Caki2 (cell line): ENCODE data around the gene P2RX2. TPM values are rescaled to one million over a fixed set of nuclear protein-coding genes. Genes with fewer than 3 reads are reported as not detected.

Experiments used
- DNase-seq: peaks from one replicate; pipeline ENCODE4 v3.0.0-alpha.2; 2015; ENCODE audit warnings: low read depth
- in situ Hi-C: cut with HindIII; loops from 2 replicates; pipeline ENCODE4 v1.10.0; 2016; ENCODE audit warnings: low sequenced_read_pairs, low pct_unique_long_range_greater_than_20kb, mixed read lengths
- total RNA-seq: library from RNA; depleted of rRNA; stranded (reverse); fragments of >200 nt; shearing (Covaris generic); gene quantifications from 2 replicates; pipeline ENCODE4 v1.2.3, GENCODE V29; 2014; ENCODE audit warnings: low replicate concordance

Gene P2RX2
- total RNA-seq, 1 experiment from 2014 or later: not detected

DNA sequence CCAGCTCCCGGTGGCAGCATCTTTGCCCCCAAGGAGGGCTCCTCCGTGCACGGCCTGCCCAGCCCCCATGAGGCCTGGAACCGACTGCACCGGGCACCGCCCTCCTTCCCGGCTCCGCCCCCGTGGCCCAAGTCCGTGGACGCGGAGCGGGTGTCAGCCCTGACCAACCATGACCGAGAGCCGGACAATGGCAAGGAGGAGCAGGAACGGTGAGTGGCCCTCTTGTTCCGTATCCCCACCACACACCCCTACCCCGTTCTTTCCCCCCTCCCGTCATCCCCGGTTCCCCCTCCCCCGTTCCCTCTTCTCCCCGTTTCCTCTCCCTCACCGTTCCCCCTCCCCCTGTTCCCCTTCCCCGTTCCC lies 36.5 kb upstream of the P2RX2 start:
- DNase-seq: no peak
- in situ Hi-C loops: no loop called here

- in situ Hi-C loops: no loop called here
- DNase-seq: no peak
These were observed 35.8 kb upstream of the P2RX2 start for GRCh38 chr12:132582582-132583410.

DNA sequence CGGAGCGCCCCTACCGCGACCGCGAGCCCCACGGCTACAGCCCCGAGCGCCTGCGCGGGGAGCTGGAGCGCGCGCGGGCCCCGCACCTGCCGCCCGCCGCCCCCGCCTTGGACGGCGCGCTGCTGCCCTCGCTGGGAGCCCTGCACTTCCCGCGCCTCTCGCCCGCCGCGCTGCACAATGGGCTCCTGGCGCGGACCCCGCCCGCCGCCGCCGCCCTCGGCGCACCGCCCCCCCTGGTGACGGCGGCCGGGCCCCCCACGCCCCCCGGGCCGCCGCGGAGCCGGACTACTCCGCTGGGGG lies 35.2 kb upstream of the P2RX2 start:
- in situ Hi-C loops: no loop called here
- no peak for DNase-seq

GRCh38 chr12:132583736-132584135 lies 34.8 kb upstream of the P2RX2 start:
- in situ Hi-C loops: no loop called here
- DNase-seq: no peak

DNA sequence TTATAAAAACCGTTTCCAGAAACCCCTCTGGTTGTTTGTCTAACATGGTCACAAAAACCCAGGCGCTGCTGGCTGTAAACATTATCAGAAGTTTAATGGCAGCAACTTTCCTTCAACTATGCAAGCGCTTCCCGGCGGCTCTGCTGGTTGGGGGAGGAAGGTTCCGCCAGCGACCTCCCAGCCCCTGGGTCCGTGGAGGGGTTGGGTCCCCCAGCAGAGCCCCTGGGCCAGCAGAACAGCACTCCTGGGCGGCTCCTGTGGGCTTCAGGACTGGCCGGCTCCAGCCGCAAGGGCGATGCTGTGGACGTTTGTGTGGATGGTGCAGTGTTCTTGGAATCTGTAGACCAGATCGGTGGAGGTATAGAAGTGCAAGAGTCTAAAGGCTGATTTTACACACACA lies 34.1 kb upstream of the P2RX2 start:
- no peak for DNase-seq
- in situ Hi-C loops: no loop called here

DNA sequence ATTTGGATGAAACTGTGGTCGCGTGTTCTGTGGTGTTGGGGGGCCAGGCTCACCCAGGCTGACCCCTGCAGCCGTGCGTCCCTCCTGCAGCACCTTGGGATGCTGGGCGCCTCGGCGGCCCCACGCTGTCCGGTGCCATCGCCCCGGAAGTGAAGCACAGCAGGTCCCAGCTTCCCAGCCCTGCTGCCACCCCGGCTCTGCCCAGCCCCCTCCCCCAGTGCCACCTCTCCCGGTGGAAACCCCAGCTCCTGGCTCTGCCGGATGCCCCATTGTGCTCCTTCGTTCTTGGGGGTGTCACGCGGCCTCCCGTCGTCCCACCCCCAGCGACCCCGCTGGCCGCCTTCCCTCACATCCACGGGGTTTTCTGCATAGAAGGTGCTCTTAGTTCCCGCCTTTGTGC lies 33.4 kb upstream of the P2RX2 start:
- in situ Hi-C loops: no loop called here
- DNase-seq: no peak

- DNase-seq: no peak
- in situ Hi-C loops: no loop called here
These were observed 31.6 kb upstream of the P2RX2 start for GRCh38 chr12:132586929-132587328.

DNA sequence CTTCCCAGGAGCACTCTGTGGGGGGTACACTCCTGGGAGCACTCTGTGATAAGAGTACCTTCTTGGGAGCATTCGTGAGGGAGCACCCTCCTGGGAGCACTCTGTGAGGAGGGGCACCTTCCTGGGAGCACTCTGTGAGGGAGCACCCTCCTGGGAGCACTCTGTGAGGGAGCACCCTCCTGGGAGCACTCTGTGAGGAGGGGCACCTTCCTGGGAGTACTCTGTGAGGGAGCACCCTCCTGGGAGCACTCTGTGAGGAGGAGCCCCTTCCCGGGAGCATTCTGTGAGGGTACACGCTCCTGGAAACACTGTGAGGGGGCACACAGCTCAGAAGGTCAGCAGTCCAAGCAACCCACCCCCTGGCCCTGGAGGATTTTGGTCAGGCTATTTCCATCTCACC lies 30.8 kb upstream of the P2RX2 start:
- DNase-seq: no peak
- in situ Hi-C loops: no loop called here

DNA sequence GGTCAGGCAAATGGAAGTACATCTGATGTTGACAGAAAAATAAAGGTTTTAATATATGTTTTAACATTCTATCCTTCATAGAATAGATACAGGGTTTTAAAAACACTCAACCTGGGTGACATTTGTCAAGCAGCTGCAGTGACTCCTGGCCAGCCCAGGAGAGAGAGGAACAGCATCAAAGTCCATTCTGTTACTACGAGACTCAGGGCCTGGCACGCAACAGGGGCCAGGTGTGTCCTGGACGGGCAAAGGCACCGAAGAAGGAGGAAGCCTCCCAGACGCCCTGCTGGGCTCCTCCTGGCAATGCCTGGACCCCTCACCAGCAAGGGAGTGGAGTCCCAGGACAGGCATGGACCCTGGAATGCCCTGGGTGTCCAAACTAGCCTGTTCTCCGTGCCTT lies 30.3 kb upstream of the P2RX2 start:
- in situ Hi-C loops: no loop called here
- no peak for DNase-seq

DNA sequence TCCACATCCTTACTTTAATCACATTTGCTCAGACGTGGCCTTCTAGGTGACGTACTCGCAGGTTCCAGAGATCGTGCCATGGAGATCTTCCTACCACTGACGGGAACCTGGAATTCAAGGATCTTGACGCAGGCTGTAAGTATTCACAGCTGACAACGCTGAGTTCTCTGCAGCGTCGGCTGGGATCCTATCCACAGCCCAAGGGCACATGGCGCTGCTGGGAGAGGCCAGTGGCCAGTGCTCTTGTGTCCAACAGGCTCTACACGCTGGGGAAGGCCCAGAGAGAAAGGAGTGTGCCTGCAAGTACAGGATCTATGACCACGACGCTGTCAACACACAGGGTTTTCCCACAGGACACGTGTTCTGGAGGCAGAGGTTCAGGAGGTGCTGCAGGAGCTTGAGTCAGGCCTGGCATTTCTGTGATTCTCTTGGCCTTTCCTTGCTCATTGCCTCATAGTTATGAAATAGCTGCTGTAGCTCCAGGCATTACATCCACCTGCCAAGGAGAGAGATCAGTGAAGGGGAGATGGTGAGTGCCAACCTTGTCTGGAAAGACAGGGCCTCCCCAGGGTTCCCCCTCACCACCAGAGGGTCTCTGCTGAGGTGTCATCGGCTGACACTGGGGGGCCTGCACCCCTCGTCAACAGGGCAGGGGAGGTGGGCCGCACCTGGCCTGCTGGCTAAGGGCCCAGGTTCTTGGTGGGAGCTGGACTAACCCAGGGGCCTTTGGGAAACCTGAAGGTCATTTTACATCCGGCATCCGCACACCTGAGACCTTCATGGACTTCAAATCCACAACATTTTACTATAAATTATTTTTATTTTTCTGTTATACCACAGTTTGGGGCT lies 29.5 kb upstream of the P2RX2 start:
- in situ Hi-C loops: no loop called here

DNA sequence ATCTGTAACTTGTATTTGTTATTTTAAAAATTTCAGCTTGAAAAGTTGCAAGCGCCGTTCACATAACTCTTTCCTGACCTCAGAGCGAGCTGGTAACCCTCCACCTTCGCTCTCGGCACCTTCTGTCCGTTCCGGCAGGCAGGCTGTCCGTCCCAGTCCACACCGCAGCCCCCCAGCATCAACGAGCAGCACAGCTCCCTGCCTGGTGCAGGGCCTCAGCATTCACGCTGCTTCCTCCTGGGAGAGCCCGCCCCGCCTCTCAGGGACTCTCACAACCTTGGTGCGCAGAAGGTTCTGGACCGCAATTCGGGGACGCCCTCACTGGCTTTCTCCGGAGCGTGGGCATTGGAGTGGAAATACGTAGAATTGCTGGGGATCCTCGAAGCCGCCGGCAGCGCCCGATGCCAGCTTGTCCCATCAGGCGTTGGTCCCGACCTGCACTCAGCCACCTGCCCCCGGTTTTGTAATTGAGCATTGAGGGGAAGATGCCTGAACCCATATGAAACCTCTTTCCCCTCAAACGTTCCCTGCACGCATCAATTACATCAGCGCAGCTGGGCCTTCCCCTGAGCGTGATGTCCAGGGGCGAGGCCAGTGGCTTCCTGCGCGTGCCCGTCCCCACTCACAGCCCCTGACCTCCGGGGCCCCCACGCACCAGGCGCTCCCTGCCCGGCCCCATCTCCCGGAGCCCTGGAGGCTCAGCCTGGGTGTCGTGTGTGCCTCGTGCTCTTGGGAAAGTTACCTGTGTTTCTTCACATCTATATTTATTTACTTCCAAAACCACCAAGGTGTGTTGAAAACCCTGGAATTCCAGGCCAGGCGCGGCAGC lies 27.3 kb upstream of the P2RX2 start:
- in situ Hi-C loops: no loop called here
- no peak for DNase-seq

More for the DNA sequence above, 29.5 kb upstream of the P2RX2 start:
- DNase-seq: no peak

- DNase-seq: no peak
- in situ Hi-C loops: no loop called here
These were observed 26.1 kb upstream of the P2RX2 start for GRCh38 chr12:132592282-132592970.

GRCh38 chr12:132593071-132593470 lies 25.5 kb upstream of the P2RX2 start:
- in situ Hi-C loops: no loop called here

DNA sequence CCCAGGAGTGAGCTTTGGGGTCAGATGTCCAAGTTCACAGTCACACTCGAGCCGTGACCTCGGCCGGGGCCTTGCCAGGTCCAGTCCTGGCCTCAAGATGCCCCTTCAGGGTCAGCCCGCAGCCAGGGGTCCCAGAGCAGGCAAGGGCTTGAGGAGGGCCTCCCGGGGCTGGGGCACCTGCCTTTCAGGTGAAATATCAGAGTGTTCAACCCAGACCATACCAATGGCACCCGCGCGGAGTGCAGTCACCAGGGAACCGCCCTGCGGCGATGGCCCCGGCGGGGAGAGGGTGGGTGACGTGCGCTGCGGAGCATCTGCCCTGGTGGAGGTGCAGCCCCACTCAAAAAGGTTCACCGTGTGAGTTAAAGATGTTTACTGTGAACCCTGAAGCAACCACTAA lies 25.1 kb upstream of the P2RX2 start:
- no peak for DNase-seq
- in situ Hi-C loops: no loop called here

More at GRCh38 chr12:132593071-132593470, 25.5 kb upstream of the P2RX2 start:
- no peak for DNase-seq

- peak; percentile 94 for DNase-seq
- in situ Hi-C loops: no loop called here
These were observed 24.6 kb upstream of the P2RX2 start for GRCh38 chr12:132593938-132594358.

DNA sequence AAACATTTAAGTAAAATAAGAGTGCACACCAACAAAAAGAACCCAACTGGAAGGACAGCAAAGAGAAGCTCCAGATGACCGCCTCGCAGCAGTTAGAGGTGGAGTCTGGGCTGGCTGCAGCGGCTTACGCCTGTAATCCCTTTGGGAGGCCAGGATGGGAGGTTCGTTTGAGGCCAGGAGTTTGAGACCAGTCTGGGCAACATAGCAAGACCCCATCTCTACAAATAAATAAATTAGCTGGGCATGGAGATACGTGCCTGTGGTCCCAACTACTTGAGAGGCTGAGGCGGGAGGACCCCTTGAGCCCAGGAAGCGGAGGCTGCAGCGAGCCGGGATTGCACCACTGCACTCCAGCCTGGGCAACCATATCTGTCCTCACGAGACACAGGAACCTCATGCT lies 23.4 kb upstream of the P2RX2 start:
- in situ Hi-C loops: no loop called here
- no peak for DNase-seq

DNA sequence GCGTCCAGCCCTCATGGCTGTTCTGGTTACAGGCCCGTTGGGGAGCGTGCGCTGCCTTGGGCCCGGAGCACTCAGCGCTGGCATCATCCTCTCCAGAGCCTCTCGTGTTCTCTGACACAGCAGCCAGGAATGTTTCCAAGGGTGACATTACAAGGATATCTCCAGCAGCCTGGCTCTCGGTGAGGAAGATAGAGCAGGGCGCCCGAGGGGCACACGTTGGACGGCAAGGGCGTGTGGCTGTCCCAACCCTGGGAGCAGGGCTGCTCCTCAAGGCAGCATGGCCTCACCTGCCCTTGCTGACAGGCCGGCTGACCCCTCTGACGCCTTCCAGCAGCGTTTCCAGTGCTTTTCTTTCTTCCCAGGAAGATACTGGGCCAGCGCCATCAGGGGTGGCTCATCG lies 22.6 kb upstream of the P2RX2 start:
- peak; percentile 62 for DNase-seq
- in situ Hi-C loops: no loop called here
